NK-92 (cell line): ENCODE data around the gene CNKSR3.

Experiments
- DNase-seq: peaks from one replicate; lab custom pipeline; 2025; ENCODE audit not compliant: unreplicated experiment; lab: John Stamatoyannopoulos, UW

The CNKSR3 gene

GRCh38 chr6:154458565-154459470, 51.7 kb downstream of the CNKSR3 start:
- no peak for DNase-seq

DNA sequence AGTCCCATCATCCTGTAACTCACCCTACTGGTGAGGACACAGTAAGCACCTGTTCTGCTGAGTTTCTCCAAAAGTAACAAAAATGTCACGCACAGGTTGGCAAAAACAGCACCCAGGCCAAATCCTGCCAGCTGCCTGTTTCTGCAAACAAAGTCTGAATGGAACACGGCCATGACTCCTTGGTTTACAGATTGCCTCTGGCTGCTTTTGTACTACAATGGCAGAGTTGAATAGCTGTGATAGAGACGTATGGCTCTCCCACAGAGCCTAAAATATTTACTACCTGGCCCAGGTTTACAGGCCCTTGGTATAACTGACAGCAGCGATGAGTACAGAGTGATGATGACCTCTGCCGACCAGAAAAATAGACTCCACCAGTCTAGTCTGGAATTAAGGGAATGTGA, 52.6 kb downstream of the CNKSR3 start:
- no peak for DNase-seq

DNA sequence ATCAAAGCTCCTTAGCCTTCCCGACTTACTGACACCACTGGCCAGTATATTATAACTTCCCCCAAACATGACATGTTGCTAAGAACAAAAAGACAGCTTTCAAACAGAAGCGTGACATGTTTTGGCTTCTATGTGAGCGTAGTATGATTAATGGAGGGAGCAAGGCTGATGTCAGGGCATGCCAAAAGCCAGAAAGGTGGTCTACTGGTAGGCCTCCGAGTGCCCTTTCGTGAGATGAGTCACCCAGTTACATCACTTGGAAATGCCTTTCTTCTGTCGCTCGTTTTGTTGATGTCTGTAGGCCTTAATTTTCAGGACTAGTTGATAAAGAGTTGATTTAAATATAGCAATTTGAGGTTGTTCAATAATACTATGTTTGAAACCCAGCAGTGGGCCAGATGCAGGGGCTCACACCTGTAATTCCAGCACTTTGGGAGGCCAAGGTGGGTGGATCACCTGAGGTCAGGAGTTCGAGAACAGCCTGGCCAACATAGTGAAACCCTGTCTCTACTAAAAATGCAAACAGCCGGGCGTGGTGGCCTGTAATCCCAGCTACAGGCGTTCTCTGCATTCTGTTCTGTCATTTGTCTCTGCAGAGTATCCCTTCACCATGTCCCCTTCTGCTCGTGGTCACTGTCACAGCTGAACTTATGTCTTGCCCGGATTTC, 53.3 kb downstream of the CNKSR3 start:
- no peak for DNase-seq

- no peak for DNase-seq
These were observed 57.2 kb downstream of the CNKSR3 start for GRCh38 chr6:154453329-154453728.

DNA sequence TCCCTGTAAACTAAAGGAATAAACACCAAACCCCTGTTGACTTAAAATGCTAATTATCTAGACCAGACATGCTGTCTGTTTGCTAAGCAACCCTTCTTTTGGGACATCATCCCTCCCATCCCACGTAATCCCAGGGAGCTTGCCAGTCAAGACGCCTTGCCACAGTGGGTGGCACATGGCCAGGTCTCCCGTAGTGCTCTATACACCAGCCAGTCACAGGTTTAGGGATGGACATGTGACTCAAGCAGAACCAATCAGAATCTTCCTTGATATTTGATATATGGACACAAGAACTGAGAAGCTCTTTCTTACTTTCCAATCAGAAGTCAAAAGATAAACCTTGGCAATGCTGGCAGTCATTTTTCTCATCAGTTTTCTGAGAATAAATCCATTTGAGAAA, 60.0 kb downstream of the CNKSR3 start:
- no peak for DNase-seq

- DNase-seq = no peak
These were observed 61.9 kb downstream of the CNKSR3 start for GRCh38 chr6:154448448-154449096.

GRCh38 chr6:154447954-154448353, 62.5 kb downstream of the CNKSR3 start:
- DNase-seq = no peak

DNA sequence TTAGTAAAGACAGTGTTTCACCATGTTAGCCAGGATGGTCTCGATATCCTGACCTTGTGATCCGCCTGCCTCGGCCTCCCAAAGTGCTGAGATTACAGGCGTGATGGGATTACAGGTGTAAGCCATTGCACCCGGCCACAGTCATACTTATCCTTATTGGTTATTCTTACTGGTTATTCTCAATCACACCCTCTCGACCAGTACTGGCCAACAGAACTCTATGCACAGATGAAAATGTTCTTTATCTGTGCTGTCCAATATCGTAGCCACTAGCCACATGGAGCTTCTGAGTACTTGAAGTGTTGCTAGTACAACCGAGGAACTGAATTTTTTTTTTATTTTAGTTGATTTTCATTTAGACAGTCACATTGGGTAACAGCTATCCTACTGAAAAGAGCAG, 63.5 kb downstream of the CNKSR3 start:
- no peak for DNase-seq

DNA sequence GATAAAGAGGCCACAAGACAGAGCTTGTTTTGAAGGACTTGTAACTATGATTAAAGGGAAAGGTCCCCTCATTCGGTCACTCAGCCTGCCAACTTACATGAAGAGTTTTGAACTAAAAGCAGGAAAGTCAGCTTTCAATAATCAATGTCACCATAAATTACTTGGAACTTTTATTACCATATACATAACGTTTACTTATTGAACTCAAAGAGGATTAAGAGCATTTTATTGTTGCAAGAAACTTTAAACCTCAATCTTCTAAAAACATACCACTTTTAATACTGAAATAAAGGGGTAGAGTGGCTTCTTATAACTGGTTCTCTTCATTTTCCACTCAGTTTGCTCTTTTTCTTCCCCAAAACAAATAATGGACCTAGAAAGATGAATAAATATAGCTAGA, 65.1 kb downstream of the CNKSR3 start:
- DNase-seq = no peak

- no peak for DNase-seq
These were observed 68.5 kb downstream of the CNKSR3 start for GRCh38 chr6:154441995-154442310.

- DNase-seq = no peak
These were observed 70.0 kb downstream of the CNKSR3 start for GRCh38 chr6:154440422-154441043.

DNA sequence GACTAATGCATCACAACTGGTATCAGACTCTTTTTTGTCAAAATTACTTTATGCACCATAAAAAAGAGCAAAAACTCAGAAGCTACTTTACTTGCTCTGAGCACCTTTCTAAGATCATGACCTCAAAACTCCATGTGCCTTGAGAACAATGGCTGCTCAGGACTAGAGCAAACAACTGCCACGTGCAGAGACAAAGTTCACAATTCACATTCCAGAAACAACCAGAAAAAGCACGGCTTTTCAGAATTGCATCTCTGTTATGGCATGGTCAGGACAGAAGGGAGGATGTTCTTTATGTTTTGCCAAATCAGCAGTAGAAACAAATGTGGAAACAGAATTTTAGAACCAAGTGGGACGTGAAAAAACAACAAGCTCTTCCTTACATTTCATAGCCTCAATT, 70.5 kb downstream of the CNKSR3 start:
- DNase-seq = no peak

DNA sequence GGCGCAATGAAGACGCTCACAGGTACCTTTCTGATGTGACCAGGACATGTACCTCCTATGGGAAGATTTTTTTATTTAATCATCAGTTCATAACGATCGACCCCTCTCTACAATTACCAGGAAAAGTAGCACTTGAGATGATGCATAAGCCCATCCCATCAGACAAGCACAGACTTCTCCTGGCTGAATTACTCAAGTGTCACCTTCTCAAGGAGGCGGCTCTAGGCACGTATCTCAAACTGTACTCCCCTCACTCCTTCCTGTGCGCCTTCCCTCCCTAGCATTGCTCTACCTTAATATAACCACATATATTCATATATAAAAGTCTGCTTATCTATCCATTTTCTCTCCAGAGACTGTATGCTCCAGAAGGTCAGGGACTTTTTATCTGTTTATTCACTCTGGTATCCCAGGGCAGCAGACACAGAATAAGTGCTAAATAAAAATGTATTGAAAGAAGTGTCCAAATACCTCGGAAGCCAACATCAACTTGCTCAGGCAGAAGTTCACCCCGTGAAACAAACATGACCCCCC, 71.5 kb downstream of the CNKSR3 start:
- no peak for DNase-seq

DNA sequence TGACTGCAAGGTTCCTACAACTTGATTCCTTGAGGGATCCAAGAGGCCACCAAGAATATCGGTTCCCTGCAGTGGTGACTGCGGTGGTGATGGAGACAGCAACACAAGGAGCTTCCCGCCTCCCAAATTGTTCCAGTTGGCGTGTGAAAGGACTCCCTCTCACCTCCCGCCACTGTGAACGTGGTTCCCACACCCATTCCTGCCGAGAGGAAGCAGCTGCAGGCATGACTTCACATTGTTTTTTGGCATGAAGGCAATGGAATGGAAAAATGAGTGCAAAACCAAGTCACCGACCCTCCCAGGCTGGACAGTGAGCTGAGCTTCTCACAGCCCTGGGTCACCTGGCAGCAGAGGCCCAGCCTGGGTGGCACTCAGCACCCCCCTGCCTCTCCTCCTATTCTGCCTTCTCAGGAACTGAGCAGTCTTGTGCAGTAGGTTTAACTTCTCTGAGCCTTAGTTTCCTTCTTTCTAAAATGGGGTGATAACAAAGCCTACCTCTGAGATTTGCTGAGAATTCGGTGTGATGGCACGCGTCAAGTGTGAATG, 75.0 kb downstream of the CNKSR3 start:
- no peak for DNase-seq

GRCh38 chr6:154434662-154435061, 75.8 kb downstream of the CNKSR3 start:
- DNase-seq = no peak

DNA sequence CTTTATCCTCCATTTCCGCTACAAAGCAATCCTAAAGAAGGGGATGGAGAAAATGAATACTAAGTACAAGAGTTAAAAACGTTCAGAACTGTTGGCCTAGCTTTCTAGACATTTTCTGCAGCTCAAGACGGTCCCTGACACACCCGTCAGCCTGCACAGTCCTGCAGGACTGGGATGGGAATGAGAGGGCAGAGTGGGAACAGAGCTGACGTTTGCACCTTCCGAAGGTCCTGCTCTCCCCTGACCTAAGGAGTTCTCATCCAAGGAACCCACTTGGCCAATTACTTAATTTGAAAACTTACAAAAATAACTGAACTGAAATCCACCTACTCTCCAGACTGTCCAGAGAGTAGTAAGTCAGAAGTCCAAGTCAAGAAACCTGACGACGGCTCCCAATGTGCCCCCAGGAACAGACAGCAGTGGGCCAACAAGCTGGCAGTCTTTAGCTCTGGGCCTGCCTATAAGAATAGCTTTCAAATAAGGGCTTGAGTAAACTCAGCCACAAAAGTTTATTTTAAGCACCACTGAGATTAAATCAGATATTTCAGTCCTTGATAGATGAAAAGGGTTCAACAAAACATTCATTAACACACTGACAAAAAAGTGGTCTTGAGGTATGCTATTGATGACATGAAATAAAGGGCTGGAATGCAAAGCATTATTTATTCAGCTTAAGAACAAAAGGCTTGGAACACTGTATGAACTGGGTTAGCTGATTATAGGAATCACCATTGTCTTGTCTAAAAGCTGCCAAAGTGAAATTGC, 76.8 kb downstream of the CNKSR3 start:
- no peak for DNase-seq

GRCh38 chr6:154432533-154433476, 77.7 kb downstream of the CNKSR3 start:
- DNase-seq = no peak

DNA sequence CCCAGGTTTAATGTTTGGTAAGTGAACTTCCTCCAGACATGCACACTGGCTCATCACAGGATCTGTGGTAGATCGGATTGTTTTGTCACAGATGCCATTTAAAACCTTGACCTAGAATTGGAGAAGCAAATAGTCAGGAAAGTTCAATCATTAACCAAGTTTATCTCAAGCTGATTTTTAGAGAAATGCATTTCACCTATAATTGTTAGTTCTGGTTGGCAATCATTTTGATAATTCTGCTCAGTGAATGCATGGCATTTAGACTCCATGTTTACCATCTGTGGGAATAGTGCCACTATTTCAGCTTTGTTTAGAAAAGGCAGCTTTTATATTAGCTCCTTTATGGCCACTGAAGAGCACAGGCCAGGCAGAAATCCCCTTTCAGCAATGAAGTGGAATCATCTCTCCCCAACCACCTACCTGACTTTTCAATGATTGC, 80.0 kb downstream of the CNKSR3 start:
- DNase-seq = no peak

DNA sequence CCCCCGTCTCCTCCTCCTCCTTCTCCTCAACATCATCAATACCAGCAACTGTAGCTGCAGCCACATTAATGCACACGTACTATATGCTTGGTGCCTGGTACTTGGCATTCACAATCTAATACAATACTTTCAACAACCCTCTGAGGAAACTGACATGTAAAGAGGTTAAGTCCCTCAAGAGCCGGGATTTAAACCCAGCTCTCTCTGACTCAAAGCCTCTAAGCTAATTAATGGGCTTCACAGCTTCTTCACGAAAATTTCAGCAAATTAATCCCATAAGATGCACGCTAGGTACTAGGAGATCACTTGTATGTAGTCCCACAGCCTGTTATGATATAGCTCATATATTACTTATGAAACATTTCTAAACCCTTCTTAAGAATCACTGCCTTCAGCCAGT, 80.8 kb downstream of the CNKSR3 start:
- no peak for DNase-seq
